Cardiac septum (tissue), 1 donor: ENCODE measurements around the gene OR13C2. TPM values are rescaled to one million over a fixed set of nuclear protein-coding genes. Genes with fewer than 3 reads are reported as not detected.
"Not testable (repeated sequence)": the region's sequence is repeated elsewhere in the genome, so short reads cannot be mapped to it uniquely, and the experiment has no call there.

Experiments used
- DNase-seq: peaks from one replicate; pipeline ENCODE4 v3.0.0-alpha.2; 2020; ENCODE audit warnings: low spot score
- intact Hi-C: fragments of 100-400 bp; cut with DNase I; formaldehyde crosslinking; loops from one replicate; pipeline ENCODE4 v1.14.0; 2022
- long read RNA-seq: library from polyadenylated mRNA; unstranded; transcript quantifications from one replicate; pipeline ENCODE4 v2.0.0, GENCODE V29; 2021
- total RNA-seq: library from RNA; stranded (reverse); fragmentation: NEBNext Ultra II Directional; extraction: Animal tissue kit (Norgen Biotek cat#: 25700); gene quantifications from one replicate; pipeline ENCODE4 v1.2.1, GENCODE V29; 2021
- donor health status: DM: no; HTN: no; CAD: no.

The OR13C2 gene
- total RNA-seq = not detected
- long read RNA-seq = 0 reads

- DNase-seq, intact Hi-C loops: not testable (repeated sequence)
Observed at GRCh38 chr9:104605527-104605926, at the start of gene OR13C2. TSS of gene OR13C2 (minus strand) at chr9:104605627. CDS start at chr9:104605627, 0 bp downstream.

GRCh38 chr9:104635456-104635855, 30.0 kb upstream of the OR13C2 start:
- intact Hi-C loops = no loop called here
- no peak for DNase-seq

- intact Hi-C loops = no loop called here
- no peak for DNase-seq
Observed at GRCh38 chr9:104633976-104634520, 28.6 kb upstream of the OR13C2 start.

GRCh38 chr9:104625964-104626363, 20.5 kb upstream of the OR13C2 start:
- DNase-seq, intact Hi-C loops: not testable (repeated sequence)

- no peak for DNase-seq
- intact Hi-C loops = no loop called here
Observed at GRCh38 chr9:104618104-104618503, 12.7 kb upstream of the OR13C2 start, which contains the start of gene OR13C9. TSS of gene OR13C9 (minus strand) at chr9:104618204. CDS start at chr9:104618204, 0 bp downstream.

GRCh38 chr9:104617418-104617817, 12.0 kb upstream of the OR13C2 start:
- intact Hi-C loops = no loop called here
- no peak for DNase-seq

GRCh38 chr9:104611213-104611612, 5.8 kb upstream of the OR13C2 start:
- no peak for DNase-seq
- intact Hi-C loops = no loop called here

- intact Hi-C loops = no loop called here
- no peak for DNase-seq
Observed at GRCh38 chr9:104608336-104608735, 2.9 kb upstream of the OR13C2 start.

GRCh38 chr9:104606152-104606551, 725 bp upstream of the OR13C2 start:
- no peak for DNase-seq
- intact Hi-C loops = no loop called here

- intact Hi-C loops = no loop called here
Observed at GRCh38 chr9:104604801-104605200, 626 bp downstream of the OR13C2 start.

GRCh38 chr9:104599313-104599712, 6.1 kb downstream of the OR13C2 start, which contains the start of gene OR13C5:
TSS of gene OR13C5 (minus strand) at chr9:104599413. CDS start at chr9:104599413, 0 bp downstream.
- intact Hi-C loops = not testable (repeated sequence)

More at GRCh38 chr9:104604801-104605200, 626 bp downstream of the OR13C2 start:
- DNase-seq = no peak

GRCh38 chr9:104598749-104599148, 6.7 kb downstream of the OR13C2 start:
- intact Hi-C loops, DNase-seq: not testable (repeated sequence)

More at GRCh38 chr9:104599313-104599712, 6.1 kb downstream of the OR13C2 start, which contains the start of gene OR13C5:
- not testable (repeated sequence) for DNase-seq

- no peak for DNase-seq
- intact Hi-C loops = no loop called here
Observed at GRCh38 chr9:104589626-104590025, 15.8 kb downstream of the OR13C2 start.

GRCh38 chr9:104586496-104587180, 18.8 kb downstream of the OR13C2 start:
- DNase-seq = no peak
- intact Hi-C loops = no loop called here

- no peak for DNase-seq
- intact Hi-C loops = no loop called here
Observed at GRCh38 chr9:104580562-104580961, 24.9 kb downstream of the OR13C2 start.

- intact Hi-C loops = no loop called here
- no peak for DNase-seq
Observed at GRCh38 chr9:104577263-104577662, 28.2 kb downstream of the OR13C2 start.

GRCh38 chr9:104575456-104575855, 30.0 kb downstream of the OR13C2 start:
- no peak for DNase-seq
- intact Hi-C loops = no loop called here

GRCh38 chr9:104572612-104573011, 32.8 kb downstream of the OR13C2 start:
- intact Hi-C loops = no loop called here
- DNase-seq = no peak

- intact Hi-C loops = no loop called here
- DNase-seq = no peak
Observed at GRCh38 chr9:104568868-104569267, 36.6 kb downstream of the OR13C2 start, which contains the start of gene OR13C8. TSS of gene OR13C8 (plus strand) at chr9:104569168. CDS start at chr9:104569168, 0 bp downstream.

GRCh38 chr9:104564358-104564757, 41.1 kb downstream of the OR13C2 start:
- intact Hi-C loops = no loop called here
- no peak for DNase-seq
